ENCODE results near the gene COL4A2.

Gene COL4A2

DNA sequence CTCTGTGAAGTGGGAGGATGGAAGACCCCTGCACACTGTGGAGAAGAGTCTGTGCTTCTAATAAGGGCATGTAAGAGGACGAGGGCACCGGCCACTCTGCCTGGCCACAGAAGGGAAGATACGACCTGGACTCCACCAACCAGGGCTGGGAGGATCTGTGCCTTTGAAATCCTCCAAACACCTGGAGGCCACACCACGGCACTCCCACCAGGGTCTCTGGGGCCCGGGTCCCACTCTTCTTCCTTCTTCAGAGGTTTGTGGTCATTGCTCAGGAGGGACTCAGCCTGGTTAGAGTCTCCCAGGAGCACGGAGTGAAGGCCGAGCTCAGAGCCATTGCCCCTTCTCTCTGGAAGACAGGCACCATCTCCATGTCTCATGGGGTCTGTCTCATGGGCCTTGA is 212.4 kb downstream of the COL4A2 start:
- TF ChIP-seq, protein P1, sequence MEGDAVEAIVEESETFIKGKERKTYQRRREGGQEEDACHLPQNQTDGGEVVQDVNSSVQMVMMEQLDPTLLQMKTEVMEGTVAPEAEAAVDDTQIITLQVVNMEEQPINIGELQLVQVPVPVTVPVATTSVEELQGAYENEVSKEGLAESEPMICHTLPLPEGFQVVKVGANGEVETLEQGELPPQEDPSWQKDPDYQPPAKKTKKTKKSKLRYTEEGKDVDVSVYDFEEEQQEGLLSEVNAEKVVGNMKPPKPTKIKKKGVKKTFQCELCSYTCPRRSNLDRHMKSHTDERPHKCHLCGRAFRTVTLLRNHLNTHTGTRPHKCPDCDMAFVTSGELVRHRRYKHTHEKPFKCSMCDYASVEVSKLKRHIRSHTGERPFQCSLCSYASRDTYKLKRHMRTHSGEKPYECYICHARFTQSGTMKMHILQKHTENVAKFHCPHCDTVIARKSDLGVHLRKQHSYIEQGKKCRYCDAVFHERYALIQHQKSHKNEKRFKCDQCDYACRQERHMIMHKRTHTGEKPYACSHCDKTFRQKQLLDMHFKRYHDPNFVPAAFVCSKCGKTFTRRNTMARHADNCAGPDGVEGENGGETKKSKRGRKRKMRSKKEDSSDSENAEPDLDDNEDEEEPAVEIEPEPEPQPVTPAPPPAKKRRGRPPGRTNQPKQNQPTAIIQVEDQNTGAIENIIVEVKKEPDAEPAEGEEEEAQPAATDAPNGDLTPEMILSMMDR (conservative IDR thresholded peaks at IDR 0.05; ENCODE audit: low read length): no peak
- no peak for TF ChIP-seq EZH2phosphoT487 (IDR thresholded peaks at IDR 0.05; ENCODE audit: borderline replicate concordance)
- Histone ChIP-seq H3K9me2 (replicated peaks; ENCODE audit: low read depth, low read length) (no peaks in the 10 kb centered on the region), H3K4me1 (ENCODE audit: insufficient read depth, low read length, poor library complexity, severe bottlenecking) (peaks cover 25% of the 10 kb centered on the region), H3K36me3 (ENCODE audit: insufficient read depth, low read length) (peaks cover 39% of the 10 kb centered on the region; the same call in 1 of the 2 replicates), H3F3A (ENCODE audit: low read depth) (no peaks in the 10 kb centered on the region), H2AFZ (ENCODE audit: low read length) (no peak overlapping the region), H3K27me3 (ENCODE audit: insufficient read depth, low read length, poor library complexity, severe bottlenecking) (no peaks in the 10 kb centered on the region), H3K79me2 (ENCODE audit: insufficient read depth, low read length) (peaks cover 20% of the 10 kb centered on the region), H4K20me1 (ENCODE audit: insufficient read depth, low read length, poor library complexity, severe bottlenecking) (no peaks in the 10 kb centered on the region), H3K4me3 (ENCODE audit: low read length, poor library complexity, severe bottlenecking) (no peak overlapping the region), H3K4me2 (ENCODE audit: low read depth, low read length, poor library complexity, severe bottlenecking) (no peak overlapping the region), H3K9ac (ENCODE audit: low read depth, low read length, poor library complexity, severe bottlenecking) (no peak overlapping the region), H3K9me3 (ENCODE audit: insufficient read depth, low read depth, low read length) (no peaks in the 10 kb centered on the region)

DNA sequence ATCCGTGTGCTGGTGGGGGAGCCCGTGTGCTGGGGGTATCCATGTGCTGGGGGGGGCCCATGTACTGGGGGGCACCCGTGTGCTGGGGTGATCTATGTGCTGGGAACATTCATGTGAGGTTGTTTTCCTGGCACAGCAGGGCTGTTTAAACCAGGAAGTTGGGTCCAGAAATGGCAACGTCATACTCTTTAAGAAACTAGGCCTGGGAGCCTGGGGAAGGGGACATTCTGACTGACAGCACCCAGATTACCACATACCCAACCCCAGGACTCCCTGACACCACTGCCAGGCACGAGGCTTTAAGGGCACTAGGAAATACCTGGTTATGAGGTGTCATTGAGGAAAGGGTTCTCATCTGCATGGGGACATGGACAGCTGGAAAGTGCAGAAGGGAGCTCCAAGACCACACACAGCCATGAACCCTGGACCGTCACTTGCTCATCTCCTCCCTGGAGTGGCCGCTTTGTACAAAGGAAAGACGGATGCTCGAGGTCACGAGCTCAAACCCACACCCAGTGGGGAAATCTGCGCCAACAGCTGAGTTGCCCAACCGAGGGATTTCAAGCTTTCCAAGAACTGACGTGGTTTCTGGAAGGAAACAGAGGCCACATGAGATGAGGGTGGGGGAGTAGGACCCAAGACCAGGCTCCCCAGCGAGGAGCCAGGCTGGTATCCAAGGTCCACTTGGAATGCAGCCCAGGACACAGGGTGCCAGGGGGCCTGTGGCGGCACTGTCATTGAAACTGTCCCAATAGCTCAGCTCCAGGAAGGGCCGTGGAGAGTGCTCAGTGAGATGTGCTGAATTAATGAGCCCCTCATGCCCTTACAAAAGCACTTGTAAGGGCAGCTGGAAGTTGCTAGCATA is 213.6 kb downstream of the COL4A2 start:
- no peak overlapping the region for H3K9ac ChIP-seq (ENCODE audit: low read depth, low read length, poor library complexity, severe bottlenecking)
- H3F3A ChIP-seq (ENCODE audit: low read depth): no peaks in the 10 kb centered on the region
- no peaks in the 10 kb centered on the region for H3K9me2 ChIP-seq (replicated peaks; ENCODE audit: low read depth, low read length)
- no peaks in the 10 kb centered on the region for H4K20me1 ChIP-seq (ENCODE audit: insufficient read depth, low read length, poor library complexity, severe bottlenecking)
- no peak for TF ChIP-seq EZH2phosphoT487 (IDR thresholded peaks at IDR 0.05; ENCODE audit: borderline replicate concordance)
- TF ChIP-seq, protein P1 (conservative IDR thresholded peaks at IDR 0.05; ENCODE audit: low read length): no peak
- no peaks in the 10 kb centered on the region for H3K27me3 ChIP-seq (ENCODE audit: insufficient read depth, low read length, poor library complexity, severe bottlenecking)
- H2AFZ ChIP-seq (ENCODE audit: low read length): no peak overlapping the region
- no peak overlapping the region for H3K4me3 ChIP-seq (ENCODE audit: low read length, poor library complexity, severe bottlenecking)
- H3K4me1 ChIP-seq (ENCODE audit: insufficient read depth, low read length, poor library complexity, severe bottlenecking): peaks cover 37% of the 10 kb centered on the region
- H3K9me3 ChIP-seq (ENCODE audit: insufficient read depth, low read depth, low read length): no peaks in the 10 kb centered on the region
- peaks cover 31% of the 10 kb centered on the region for H3K79me2 ChIP-seq (ENCODE audit: insufficient read depth, low read length)
- no peak overlapping the region for H3K4me2 ChIP-seq (ENCODE audit: low read depth, low read length, poor library complexity, severe bottlenecking)
- H3K36me3 ChIP-seq (ENCODE audit: insufficient read depth, low read length): peaks cover 39% of the 10 kb centered on the region; the same call in 1 of the 2 replicates

DNA sequence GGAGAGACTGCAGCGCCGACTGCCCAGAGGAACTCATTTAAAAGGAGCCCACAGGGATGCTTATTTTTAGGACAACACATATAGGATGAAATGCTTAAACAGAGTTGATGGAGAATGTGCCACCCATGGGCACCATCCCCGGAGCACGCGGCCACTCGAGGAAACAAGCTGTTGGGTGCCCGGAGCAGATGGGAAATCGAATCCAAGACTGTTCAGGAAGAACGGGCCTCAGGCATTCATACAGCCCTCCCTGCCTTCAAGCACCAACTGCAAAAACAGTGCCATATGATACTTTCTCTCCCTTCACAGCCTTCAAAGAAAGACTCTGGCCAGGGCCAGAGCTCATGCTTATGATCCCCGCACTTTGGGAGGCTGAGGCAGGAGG is 214.2 kb downstream of the COL4A2 start:
- no peak overlapping the region for H3K9ac ChIP-seq (ENCODE audit: low read depth, low read length, poor library complexity, severe bottlenecking)
- no peak overlapping the region for H3K4me3 ChIP-seq (ENCODE audit: low read length, poor library complexity, severe bottlenecking)

More for the DNA sequence above, 214.2 kb downstream of the COL4A2 start:
- no peak overlapping the region for H2AFZ ChIP-seq (ENCODE audit: low read length)
- no peaks in the 10 kb centered on the region for H4K20me1 ChIP-seq (ENCODE audit: insufficient read depth, low read length, poor library complexity, severe bottlenecking)
- no peaks in the 10 kb centered on the region for H3K9me2 ChIP-seq (replicated peaks; ENCODE audit: low read depth, low read length)
- no peak overlapping the region for H3K4me2 ChIP-seq (ENCODE audit: low read depth, low read length, poor library complexity, severe bottlenecking)
- H3K4me1 ChIP-seq (ENCODE audit: insufficient read depth, low read length, poor library complexity, severe bottlenecking): peaks cover 43% of the 10 kb centered on the region
- TF ChIP-seq, protein P1 (conservative IDR thresholded peaks at IDR 0.05; ENCODE audit: low read length): no peak
- TF ChIP-seq EZH2phosphoT487 (IDR thresholded peaks at IDR 0.05; ENCODE audit: borderline replicate concordance): no peak
- H3K36me3 ChIP-seq (ENCODE audit: insufficient read depth, low read length): peaks cover 39% of the 10 kb centered on the region; the same call in 1 of the 2 replicates
- no peaks in the 10 kb centered on the region for H3K9me3 ChIP-seq (ENCODE audit: insufficient read depth, low read depth, low read length)
- H3F3A ChIP-seq (ENCODE audit: low read depth): no peaks in the 10 kb centered on the region
- H3K27me3 ChIP-seq (ENCODE audit: insufficient read depth, low read length, poor library complexity, severe bottlenecking): no peaks in the 10 kb centered on the region
- H3K79me2 ChIP-seq (ENCODE audit: insufficient read depth, low read length): peaks cover 37% of the 10 kb centered on the region
